Cerebellar nuclear complex (tissue), 1 donor: ENCODE data around the gene BAAT.

Experiments used
- DNase-seq, 2 experiments: peaks; one replicate each; lab custom pipeline; 2025; lab: John Stamatoyannopoulos, UW

BAAT gene

DNA sequence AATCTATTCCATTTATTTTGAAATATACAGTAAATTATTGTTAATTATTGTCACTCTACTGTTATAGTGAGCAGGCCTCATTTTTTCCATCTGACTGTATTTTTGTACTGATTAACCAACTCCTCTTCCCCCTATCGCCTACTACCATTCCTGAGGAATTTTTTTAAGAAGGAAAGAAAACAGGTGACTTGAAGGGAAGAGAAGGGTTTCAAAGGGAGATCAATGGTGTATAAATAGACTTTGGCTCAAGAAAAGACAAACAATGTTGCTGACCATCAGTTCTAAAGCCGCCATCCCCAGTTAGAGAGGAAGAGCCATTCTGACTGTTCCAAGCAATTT is 69.7 kb downstream of the BAAT start:
- no peak for DNase-seq

DNA sequence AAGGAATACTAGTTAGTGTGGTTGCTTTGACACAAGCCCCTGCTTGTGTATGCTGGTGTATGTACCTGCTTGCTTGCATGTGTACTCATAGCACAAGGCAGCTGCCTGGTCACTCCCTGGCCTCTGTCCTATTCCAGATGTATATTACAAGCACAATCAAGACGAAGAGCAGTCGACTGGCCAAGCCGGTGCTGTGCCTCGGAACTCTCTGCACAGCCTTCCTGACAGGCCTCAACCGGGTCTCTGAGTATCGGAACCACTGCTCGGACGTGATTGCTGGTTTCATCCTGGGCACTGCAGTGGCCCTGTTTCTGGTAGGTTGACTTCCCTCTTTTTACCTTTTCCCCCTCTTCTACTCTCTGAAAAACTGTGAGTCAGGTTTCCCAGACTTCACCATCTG is 72.1 kb downstream of the BAAT start:
- DNase-seq: no peak

DNA sequence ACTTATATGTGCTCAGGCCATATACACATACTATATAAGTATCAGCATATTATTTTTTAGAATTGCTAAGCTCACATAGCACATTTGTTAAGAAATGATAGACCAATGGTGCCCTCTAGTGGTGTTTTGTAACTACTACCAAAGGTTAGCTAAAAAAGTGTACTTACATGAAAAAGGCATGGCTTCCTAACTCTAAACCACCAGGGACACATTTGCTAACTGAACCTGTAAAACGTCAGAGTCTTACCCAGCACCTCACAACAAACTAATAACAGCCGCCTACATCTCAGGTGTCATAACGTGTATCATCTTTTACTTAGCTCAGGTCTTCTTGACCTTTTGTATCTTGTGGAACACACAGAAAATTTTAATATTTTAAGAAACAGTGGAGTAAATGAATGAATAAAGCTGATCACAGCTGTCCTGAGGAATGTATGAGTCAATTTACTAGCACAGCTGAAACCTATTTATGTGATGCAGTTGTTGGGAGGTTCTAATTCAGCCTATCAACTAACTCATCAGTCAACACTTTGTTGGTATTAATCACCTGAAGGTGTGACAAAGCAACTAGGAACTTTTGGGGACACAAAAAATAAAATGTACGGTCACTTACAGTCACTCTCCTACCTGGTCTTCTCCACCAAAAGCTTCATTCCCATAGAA is 72.9 kb downstream of the BAAT start:
- peak in 1 of 2 experiments; percentile 32 for DNase-seq

DNA sequence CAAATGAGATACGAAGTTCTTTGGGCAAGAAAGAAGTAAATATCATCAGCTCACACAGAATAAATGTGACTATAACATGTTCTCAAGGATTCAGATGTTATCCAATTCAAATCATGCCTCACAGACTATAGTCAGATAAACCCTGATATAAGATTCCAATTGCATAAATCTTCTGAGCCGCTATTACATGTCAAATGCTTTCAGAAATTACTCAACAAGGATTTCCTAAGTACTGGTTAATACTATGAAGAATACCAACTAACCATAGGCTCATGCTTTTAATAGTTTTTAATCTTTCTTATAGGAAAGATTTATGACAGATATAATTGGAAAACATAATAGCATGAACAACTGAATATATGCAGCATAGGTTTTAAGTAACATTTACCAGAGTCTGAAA is 73.6 kb downstream of the BAAT start:
- DNase-seq: no peak
